ENCODE results near the gene AMER2. TPM values are rescaled to one million over a fixed set of nuclear protein-coding genes. Genes with fewer than 3 reads are reported as not detected.

Gene AMER2
- total and polyA plus RNA-seq, 7 donors = 0.09 to 2.4 (median 1.1) TPM; not detected in 2

- intact Hi-C loops (cut with DNase I) = no loop called here
- no peak for DNase-seq
- Histone ChIP-seq H3K4me3 (no peak overlapping the region), H3K27ac (no peak overlapping the region), H3K27me3 (peaks cover 0 to 7% (median 0%) of the 10 kb centered on the region in 3 donors), H3K36me3 (no peaks in the 10 kb centered on the region), H3K4me1 (no peaks in the 10 kb centered on the region), H3K9me3 (no peaks in the 10 kb centered on the region)
- peak in 1 of 4 donors; percentile 12 for TF ChIP-seq POLR2AphosphoS5 (IDR thresholded peaks at IDR 0.05)
- no peak for TF ChIP-seq CTCF (IDR thresholded peaks at IDR 0.05)
- 72 to 84% methylated on average over 5 of the region's 5 CpGs for WGBS, 2 donors
Observed at GRCh38 chr13:25132751-25133390, 39.2 kb downstream of the AMER2 start.

- Histone ChIP-seq H3K4me3 (no peak overlapping the region), H3K9me3 (no peaks in the 10 kb centered on the region), H3K27me3 (peaks cover 0 to 4% (median 0%) of the 10 kb centered on the region in 3 donors), H3K4me1 (no peaks in the 10 kb centered on the region), H3K27ac (no peak overlapping the region), H3K36me3 (no peaks in the 10 kb centered on the region)
- TF ChIP-seq EP300 (IDR thresholded peaks at IDR 0.05) = no peak
- TF ChIP-seq POLR2AphosphoS5 (IDR thresholded peaks at IDR 0.05) = no peak
- TF ChIP-seq POLR2A (IDR thresholded peaks at IDR 0.05) = no peak
- no peak for TF ChIP-seq CTCF (IDR thresholded peaks at IDR 0.05)
- intact Hi-C loops (cut with DNase I) = no loop called here
- WGBS, 2 donors = 58 to 75% methylated on average over 6 of the region's 6 CpGs
- no peak for DNase-seq
Observed at GRCh38 chr13:25131881-25132420, 40.1 kb downstream of the AMER2 start.

GRCh38 chr13:25130944-25131343 lies 41.1 kb downstream of the AMER2 start:
- H3K4me3 ChIP-seq = no peak overlapping the region
- no peak for DNase-seq
- 47 to 53% methylated on average over 3 of the region's 3 CpGs for WGBS, 2 donors
- peaks cover 0 to 4% (median 0%) of the 10 kb centered on the region in 3 donors for H3K27me3 ChIP-seq
- H3K9me3 ChIP-seq = peaks cover 0 to 3% (median 0%) of the 10 kb centered on the region in 4 donors
- H3K36me3 ChIP-seq = no peaks in the 10 kb centered on the region
- no peaks in the 10 kb centered on the region for H3K4me1 ChIP-seq
- intact Hi-C loops (cut with DNase I) = no loop called here
- TF ChIP-seq POLR2AphosphoS5 (IDR thresholded peaks at IDR 0.05) = no peak
- TF ChIP-seq EP300 (IDR thresholded peaks at IDR 0.05) = no peak
- TF ChIP-seq POLR2A (IDR thresholded peaks at IDR 0.05) = no peak
- no peak overlapping the region for H3K27ac ChIP-seq

- 56 to 67% methylated on average over 8 of the region's 8 CpGs for WGBS, 2 donors
- Histone ChIP-seq H3K4me3 (no peak overlapping the region), H3K27ac (no peak overlapping the region), H3K9me3 (no peaks in the 10 kb centered on the region), H3K36me3 (no peaks in the 10 kb centered on the region), H3K27me3 (peaks cover 0 to 4% (median 0%) of the 10 kb centered on the region in 3 donors), H3K4me1 (no peaks in the 10 kb centered on the region)
- DNase-seq = no peak
- intact Hi-C loops (cut with DNase I) = no loop called here
- no peak for TF ChIP-seq POLR2A (IDR thresholded peaks at IDR 0.05)
- TF ChIP-seq CTCF (IDR thresholded peaks at IDR 0.05) = no peak
- TF ChIP-seq POLR2AphosphoS5 (IDR thresholded peaks at IDR 0.05) = no peak
- no peak for TF ChIP-seq EP300 (IDR thresholded peaks at IDR 0.05)
Observed at GRCh38 chr13:25118378-25118905, 53.6 kb downstream of the AMER2 start.

GRCh38 chr13:25117312-25117711 lies 54.8 kb downstream of the AMER2 start:
- WGBS, 2 donors = 63 to 85% methylated on average over 16 of the region's 16 CpGs
- DNase-seq = no peak
- intact Hi-C loops (cut with DNase I) = no loop called here
- Histone ChIP-seq H3K27me3 (peaks cover 0 to 4% (median 0%) of the 10 kb centered on the region in 3 donors), H3K4me1 (no peaks in the 10 kb centered on the region), H3K4me3 (no peak overlapping the region), H3K9me3 (no peaks in the 10 kb centered on the region), H3K27ac (no peak overlapping the region), H3K36me3 (no peaks in the 10 kb centered on the region)
- TF ChIP-seq CTCF (IDR thresholded peaks at IDR 0.05) = no peak
- no peak for TF ChIP-seq EP300 (IDR thresholded peaks at IDR 0.05)
- no peak for TF ChIP-seq POLR2A (IDR thresholded peaks at IDR 0.05)
- TF ChIP-seq POLR2AphosphoS5 (IDR thresholded peaks at IDR 0.05) = no peak

Data from sigmoid colon (tissue), 7 donors.